Activated CD8-positive, alpha-beta memory T cell treated with anti-CD3 and anti-CD28 coated beads for 36 hours (primary cell): ENCODE results near the gene SLC28A1. TPM values are rescaled to one million over a fixed set of nuclear protein-coding genes. Genes with fewer than 3 reads are reported as not detected.
"Not testable (repeated sequence)": the region's sequence is repeated elsewhere in the genome, so short reads cannot be mapped to it uniquely, and the experiment has no call there.

ENCODE experiments used
- CTCF ChIA-PET: fragments of 350-600 bp; sonication (Branson Sonifier 250); formaldehyde crosslinking; loops from one replicate; lab custom pipeline; 2021; ENCODE audit warnings: antibody characterized with exemption; lab: Charles Lee
- POLR2A ChIA-PET: fragments of 350-600 bp; sonication (Branson Sonifier 250); formaldehyde crosslinking; loops from one replicate; lab custom pipeline; 2021; ENCODE audit warnings: antibody characterized with exemption; lab: Charles Lee
- total RNA-seq, 2 experiments: library from RNA; stranded (reverse); gene quantifications; one replicate each; pipeline ENCODE4 v1.2.3, GENCODE V29; 2021

SLC28A1 gene
- total RNA-seq, 2 experiments from 2014 or later: not detected

DNA sequence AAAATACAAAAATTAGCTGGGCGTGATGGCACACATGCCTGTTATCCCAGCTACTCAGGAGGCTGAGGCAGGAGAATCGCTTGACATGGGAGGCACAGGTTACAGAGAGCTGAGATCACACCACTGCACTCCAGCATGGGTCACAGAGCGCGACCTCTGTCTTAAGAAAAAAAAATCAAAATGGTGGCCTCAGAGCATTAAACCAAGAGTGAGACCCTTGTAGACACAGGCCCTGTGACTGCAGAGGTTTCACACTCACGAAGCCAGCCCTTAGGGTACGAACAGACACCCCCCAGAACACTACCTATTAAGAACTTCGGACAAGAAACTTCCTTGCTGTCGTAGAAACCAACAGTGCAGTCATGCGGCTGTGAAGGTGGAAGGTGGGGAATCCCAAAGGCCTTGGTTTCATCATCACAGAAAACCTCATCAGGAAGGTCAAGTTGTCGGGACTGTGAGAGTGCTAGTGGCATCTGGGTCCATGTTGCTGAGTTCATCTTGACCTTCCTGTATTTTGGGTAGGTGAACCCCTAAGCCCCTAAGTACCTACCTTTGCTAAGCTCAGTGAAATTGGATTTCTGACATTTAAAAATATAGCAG is 92.4 kb downstream of the SLC28A1 start:
- ChIA-PET POLR2A (no interaction called here), CTCF (interaction anchor here (1.2 kb wide), 1 partner anchor 372 kb away, joined by 4 read pairs; no protein-coding TSS in a partner anchor)

DNA sequence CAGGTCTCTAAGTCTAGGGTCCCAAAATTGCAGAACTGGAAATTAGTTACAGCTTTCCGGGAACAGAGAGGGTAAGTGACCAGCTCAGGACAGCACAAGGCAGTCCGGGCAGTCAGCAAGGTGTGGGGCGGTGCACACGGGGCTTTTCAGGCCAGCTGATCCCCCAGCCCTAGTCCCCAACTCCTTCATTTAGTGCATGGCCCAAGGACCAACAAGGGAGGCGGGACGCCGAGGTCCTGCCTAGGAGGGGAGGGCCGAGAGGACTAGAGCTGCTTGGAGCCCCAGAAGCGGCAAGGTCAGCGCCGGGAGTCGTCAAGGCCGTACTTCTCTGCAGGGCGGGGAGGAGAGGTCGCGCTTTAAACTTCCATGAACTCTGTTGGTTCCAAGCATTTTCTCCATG is 95.2 kb downstream of the SLC28A1 start:
- POLR2A ChIA-PET: no interaction called here
- CTCF ChIA-PET: no interaction called here

DNA sequence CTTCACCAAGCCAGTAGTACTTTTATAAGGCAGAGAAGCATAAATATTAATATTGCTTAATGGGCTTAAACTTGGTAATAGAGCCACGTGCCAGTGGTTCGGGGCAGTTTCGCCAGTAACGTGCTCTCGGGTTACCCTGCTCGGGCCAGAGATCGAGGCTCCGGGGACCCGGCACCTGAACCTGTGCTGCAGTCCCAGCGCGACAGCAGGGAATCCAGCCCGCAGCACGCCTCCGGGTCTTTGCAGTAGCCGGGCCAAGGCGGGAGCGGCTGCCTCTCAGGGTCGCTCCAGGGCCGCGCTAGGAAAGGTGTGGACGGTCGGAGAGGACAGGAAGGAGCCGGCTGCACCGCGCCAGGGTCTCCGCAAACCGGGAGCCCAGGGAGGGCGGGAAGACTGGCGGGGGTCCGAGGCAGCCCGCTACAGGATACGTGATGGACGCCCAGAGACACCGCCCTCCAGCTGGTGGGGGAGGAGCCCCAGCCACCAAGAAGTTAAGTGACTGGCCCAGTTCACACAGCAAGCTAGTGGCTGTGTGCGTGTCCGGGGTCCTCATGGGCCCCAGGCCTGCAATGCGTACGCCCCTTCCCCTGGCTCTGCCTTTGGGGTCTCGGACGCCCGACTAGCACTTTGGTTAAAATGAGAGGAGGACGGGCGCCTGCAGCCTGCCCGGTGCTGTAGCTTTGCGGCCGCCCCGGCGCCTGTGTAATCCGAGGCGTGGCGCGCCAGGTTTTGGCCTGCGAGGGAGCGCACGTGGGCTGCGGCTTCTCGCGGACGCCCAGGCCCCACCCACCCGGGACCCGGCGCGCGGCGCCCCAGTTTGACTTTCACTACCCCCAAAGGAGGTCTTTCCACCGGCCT is 96.0 kb downstream of the SLC28A1 start:
- POLR2A ChIA-PET: interaction anchor here (0.6 to 1.1 kb wide), 3 partner anchors 22 to 233 kb away, joined by 3 to 5 read pairs (median 4); no protein-coding TSS in a partner anchor
- CTCF ChIA-PET: no interaction called here

DNA sequence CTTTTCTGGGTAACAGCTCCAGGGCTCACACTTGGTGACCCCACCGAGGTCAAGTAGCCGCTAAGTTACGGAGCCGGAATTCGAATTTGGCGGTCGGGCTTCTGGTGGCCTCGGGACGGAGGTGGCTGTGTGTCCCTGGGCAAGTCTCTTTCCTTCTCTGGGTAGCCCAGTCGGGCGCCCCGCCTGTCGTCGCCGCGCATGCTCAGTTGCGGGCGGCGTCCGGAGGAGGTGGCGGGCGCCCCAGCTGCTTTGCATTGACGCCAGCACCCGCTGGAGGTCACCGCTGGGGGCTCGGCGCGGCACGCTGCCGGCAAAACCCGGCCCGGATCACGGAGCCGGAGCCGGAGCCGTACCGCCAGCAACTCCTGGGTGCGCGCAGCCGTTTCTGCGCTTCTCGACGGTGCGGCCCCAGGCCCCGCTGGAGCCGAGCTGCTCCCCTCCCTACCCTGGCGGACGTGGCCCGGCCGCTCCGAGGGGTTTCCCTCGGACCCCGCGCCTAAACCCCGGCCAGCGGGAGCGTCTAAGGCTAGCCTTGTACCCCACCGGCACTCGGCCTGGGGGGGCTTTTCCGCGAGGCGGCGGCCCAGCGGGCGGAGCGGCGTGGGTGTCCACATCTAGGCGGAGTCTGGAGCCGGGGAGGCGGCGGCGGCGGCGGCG is 96.7 kb downstream of the SLC28A1 start:
- CTCF ChIA-PET: no interaction called here

DNA sequence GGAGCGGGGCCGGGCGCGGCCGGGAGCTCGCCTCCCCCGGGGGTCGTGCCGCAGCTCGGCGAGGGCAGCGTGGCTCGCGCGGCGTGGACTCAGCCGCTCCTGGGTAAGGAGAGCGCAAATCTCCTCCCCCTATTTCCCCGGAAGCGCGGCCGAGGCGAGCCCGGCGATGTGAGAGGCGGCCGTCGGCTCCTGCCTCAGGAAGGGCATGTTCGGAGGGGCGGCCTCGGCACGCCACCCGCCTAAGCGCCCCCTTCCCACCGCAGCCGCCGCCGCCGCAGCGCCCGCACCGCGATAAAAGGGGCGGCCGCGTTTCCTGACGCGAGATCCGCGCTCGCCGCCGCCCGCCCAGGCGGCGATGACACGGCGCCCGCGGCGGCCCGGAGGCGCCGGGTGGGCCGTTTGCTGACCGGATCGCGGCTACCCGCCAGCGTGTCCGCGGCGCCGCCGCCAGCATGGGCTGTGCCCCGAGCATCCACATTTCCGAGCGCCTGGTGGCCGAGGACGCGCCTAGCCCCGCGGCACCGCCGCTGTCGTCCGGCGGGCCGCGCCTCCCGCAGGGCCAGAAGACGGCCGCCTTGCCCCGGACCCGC is 97.3 kb downstream of the SLC28A1 start, which contains the start of gene PDE8A:
Gene PDE8A, plus strand, starts transcription at position 146 of the 590 bp plus-strand sequence. Its CDS starts 307 bp downstream, at position 453.
- ChIA-PET CTCF (no interaction called here), POLR2A (interaction anchor here (0.6 kb wide), 1 partner anchor 599 kb away, joined by 3 read pairs; no protein-coding TSS in a partner anchor)

More for the DNA sequence above, 96.7 kb downstream of the SLC28A1 start:
- POLR2A ChIA-PET: interaction anchor here (0.6 to 1.1 kb wide), 4 partner anchors 21 to 599 kb away, joined by 3 to 5 read pairs (median 4); no protein-coding TSS in a partner anchor

DNA sequence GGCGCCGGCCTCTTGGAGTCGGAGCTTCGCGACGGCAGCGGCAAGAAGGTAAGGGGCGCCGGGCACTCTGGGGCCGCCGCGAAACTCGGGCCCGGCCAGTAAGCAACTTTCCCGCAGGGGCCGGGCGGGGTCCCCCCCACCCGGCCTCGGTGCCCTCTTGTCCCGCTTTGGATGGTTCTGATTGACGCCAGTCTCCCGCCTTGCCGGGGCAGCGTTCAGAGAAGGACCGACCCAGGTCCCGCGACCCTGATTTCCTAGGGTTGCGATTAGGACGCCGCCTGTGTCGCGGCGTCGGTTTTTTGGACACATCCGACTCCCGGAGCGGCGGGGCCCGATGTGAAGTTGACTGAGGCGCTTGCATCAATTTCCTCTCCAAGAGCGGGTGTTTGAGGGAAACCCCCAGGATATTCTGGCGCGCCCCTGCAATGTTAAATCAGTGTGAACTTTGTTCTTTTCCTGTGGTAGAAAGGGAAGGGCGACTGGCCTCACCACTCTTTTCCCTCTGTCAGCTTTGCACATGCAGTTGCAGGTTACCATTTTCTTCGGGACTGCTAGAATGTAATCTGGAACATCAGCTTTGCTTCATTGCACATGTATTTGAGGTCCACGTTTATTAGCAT is 97.9 kb downstream of the SLC28A1 start:
- POLR2A ChIA-PET: no interaction called here
- CTCF ChIA-PET: no interaction called here

DNA sequence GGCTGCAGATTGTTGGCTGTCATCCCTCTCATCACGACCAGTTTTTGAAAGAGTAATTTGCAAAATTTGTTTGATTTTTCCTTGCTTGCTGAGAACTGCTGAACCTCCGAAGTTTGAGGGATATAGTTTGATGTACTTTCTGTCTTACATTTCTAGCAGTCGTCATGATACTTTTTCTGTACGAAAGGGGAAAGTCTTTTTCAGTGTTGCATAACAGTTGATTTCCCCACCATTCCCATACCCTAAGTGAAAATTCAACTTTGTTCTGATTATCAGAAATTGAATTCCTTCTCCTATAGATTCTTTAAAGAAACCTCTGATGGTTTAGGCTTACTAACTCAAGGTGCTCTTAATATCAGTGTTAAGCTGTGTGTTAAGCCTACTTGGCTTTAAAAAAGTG is 98.8 kb downstream of the SLC28A1 start:
- ChIA-PET CTCF (no interaction called here), POLR2A (no interaction called here)

DNA sequence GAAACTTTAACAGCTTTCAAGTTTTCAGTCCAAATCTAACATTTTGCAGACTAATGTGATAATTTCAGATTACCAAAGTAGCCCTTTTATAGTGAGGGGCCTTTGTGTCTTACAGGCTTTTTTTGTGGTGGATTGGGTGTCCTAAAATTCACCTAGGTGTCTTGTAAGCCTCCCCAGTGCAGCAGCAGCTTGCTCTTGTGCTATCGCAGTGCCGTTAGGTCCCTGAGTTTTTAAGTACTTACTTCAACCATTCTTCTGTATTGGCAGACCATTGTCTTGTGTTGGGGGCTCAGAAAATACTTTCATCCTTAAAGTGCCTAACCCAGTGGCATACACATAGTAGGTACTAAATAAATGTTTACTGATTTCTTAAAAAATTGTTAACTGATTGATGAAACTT is 99.2 kb downstream of the SLC28A1 start:
- ChIA-PET CTCF (no interaction called here), POLR2A (no interaction called here)

DNA sequence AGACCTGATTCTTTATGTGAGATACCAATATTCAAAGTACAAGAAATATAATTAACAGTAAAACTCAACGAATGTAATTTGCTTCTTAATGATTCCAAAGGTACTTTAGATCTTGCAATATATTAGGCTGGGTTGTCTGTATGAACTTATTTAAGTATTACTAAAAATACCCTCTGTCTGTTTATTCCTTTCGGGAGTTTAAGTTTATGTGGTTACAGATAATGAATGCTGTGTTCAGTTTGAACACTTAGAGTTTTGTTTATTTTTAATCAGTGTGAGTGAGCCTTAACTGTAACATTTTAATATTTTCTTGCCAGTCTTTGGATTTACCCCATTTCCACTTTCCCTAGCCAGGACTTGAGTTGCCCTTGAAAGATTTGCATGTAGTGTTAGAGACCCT is 100.7 kb downstream of the SLC28A1 start:
- ChIA-PET CTCF (no interaction called here), POLR2A (no interaction called here)

DNA sequence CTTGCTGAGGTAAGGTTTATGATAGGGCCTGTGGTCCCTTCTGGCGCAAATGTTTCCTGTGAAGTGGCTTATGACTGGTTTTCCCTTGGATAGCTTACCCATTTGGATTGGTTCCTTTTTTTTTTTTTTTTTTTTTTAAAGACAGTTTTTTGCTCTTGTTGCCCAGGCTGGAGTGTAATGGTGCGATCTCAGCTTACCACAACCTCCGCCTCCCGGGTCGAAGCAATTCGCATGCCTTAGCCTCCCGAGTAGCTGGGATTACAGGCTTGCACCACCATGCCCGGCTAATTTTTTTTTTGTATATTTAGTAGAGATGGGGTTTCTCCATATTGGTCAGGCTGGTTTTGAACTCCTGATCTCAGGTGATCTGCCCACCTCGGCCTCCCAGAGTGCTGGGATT is 102.9 kb downstream of the SLC28A1 start:
- POLR2A ChIA-PET, CTCF ChIA-PET: not testable (repeated sequence)

DNA sequence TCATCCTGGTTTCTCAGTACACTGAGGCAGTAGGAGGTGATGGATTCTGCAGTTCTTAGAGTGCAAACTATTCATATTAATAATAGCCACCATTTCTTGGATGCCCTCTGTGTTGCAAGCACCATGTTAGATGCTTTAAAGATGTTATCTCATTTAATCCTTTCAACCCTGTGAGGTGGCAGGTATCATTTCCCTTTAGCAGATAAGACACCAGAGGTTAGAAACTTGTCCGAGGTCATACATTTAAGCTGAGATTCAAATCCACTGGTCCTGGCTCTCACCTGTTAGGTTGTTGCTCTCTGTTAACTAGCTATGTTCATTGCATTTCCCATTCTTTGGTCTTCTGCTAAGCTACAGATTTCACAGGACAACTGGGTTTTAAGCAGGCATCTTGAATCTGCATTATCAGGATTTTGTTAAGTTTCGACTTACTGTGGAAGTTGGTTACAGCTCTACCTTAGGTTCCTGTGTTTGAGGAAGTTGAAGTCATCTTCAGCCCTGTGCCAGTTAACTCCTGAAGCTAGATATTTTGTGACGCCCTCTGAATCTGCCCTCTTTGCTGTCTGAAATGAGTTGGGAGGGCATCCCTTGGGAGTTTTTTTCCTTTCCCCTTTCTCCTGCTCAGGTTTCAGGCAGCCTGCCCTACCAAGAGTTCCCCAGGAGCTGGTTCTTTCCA is 103.6 kb downstream of the SLC28A1 start:
- POLR2A ChIA-PET: interaction anchor here (0.8 kb wide), 1 partner anchor 9 kb away, joined by 3 read pairs; no protein-coding TSS in a partner anchor
- CTCF ChIA-PET: interaction anchor here (1.1 kb wide), 1 partner anchor 14 kb away, joined by 3 read pairs; no protein-coding TSS in a partner anchor

DNA sequence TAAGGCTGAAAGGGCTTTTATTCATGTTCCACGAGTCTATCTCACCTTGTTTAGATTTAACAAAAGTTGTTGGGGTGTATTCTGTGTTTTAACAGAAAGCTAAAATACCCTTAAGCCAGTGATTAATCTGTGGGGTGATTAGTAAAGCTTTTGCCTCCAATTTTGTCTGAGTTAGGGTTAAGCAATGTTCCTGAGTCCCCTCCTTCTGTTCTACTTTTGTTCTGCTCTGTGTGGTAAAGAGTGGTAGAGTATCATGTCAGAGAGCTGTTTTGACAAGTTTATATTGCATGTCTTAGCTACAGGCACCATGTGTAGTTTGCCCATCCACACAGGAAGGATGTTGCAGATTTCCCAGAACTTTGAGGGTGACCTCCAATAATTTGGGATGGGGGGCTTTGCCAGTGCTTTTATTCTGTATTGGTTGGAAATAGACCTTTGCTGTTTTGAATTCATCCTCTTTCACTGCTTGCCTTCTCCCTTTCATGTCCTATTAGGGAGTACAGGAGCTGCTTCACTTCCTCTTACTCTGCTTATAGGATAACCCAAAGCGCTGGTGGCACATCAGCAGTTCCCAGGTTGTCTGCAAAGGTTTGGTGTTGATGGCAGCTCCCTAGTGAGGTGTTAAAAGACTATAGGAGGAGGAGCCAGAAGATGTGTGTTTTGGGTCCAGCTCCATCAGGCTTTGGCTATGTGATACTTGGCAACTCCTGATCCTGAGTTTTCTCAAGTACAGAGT is 104.6 kb downstream of the SLC28A1 start:
- POLR2A ChIA-PET: no interaction called here
- CTCF ChIA-PET: interaction anchor here (1.1 kb wide), 1 partner anchor 13 kb away, joined by 3 read pairs; no protein-coding TSS in a partner anchor

DNA sequence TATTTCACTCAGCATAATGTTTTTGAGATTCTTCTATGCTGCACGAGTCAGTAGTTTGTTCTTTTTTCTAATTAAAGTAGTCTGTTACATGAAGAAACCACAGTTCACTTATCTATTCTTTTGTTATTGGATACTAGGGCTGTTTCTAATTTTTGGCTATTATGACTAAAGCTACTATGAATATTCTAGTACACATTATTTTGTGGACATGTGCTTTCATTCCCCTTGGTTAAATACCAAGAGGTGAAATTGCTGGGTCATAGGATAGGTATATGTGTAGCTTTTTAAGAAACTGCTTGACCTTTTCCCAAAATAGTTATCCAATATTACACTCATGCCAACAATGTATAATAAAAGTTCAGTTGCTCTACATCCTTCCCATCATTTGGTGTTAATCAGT is 106.0 kb downstream of the SLC28A1 start:
- ChIA-PET CTCF (interaction anchor here (0.6 kb wide), 1 partner anchor 223 kb away, joined by 3 read pairs; no protein-coding TSS in a partner anchor), POLR2A (interaction anchor here (0.7 kb wide), 1 partner anchor 391 kb away, joined by 4 read pairs; no protein-coding TSS in a partner anchor)

DNA sequence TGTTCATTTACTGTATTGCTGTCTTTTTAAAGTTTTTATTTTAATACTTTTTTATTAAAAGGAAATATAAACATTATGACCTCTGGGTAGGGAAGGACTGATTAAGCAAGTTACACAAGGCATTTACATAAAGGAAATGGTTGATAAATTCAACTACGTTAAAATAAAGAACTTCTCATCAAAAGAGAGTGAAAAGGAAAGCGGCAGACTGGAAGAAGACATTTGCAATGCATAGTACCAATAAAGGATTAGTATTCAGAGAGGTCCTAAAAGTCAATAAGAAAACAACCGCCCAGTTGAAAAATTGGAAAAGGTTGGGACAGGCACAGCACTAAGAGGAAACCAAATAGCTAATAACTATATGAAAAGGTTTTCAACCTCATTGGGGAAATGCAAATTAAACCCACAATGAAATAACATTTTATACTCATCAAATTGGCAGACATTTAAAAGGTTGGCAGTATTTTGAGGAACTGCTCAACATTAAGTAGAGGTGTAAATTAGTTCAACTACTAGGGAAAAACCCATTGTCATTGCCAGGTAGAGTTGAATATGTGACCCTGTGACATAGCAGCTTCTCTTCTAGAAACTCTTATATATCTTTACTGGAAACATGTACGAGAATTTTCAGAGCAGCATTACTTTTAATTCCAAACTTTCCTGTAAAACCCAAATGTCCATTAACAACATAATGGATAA is 106.7 kb downstream of the SLC28A1 start:
- CTCF ChIA-PET: interaction anchor here (0.6 kb wide), 1 partner anchor 223 kb away, joined by 3 read pairs; no protein-coding TSS in a partner anchor

DNA sequence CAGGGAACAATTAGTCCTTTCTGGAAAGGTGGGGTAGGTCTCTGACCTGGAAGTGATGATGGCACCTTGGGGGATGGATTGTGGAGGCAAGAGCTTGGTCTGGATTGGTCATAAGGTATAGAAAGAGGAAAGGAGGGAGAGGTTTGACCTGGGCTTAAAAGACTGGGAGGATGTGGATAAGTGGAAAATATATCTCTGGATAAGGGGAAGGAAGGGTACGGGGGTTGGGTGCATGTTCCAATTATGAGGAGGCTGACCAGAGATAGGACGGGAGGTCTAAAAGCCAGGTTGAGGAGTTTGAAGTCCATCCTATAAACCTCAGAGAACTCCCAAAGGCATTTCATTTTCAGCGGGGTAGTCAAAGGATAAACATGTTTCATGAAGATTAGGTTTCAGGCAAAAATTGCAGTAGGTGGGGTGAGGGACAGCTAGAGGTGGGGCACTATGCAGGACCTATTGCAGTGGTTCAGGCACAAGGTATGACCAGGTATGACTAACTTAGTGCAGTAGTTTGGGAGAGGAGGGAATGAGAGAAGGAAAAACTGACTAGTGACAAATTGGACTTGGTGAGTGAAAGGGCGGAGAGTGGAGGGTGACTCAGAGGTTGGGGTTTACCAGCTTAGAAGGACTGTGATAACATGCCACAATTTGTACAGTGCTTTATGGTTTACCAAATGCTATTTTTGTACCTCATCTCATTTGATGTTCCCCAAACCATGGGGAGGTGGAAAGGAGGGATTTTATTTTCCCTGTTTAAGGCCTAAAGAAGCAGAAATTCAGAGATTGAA is 107.9 kb downstream of the SLC28A1 start:
- CTCF ChIA-PET: no interaction called here
- POLR2A ChIA-PET: no interaction called here

More for the DNA sequence above, 106.7 kb downstream of the SLC28A1 start:
- POLR2A ChIA-PET: interaction anchor here (0.7 kb wide), 1 partner anchor 391 kb away, joined by 4 read pairs; no protein-coding TSS in a partner anchor
